Thyroid gland (tissue), 4 donors: Measurements from ENCODE around the gene HDAC7.

ENCODE experiments used
- POLR2A ChIP-seq, 2 donors: fragments of 450-650 bp; IDR thresholded peaks; one replicate each; pipeline ENCODE4 v1.6.1; 2017; ENCODE audit warnings: antibody characterized with exemption in 2 of 2, mild to moderate bottlenecking in 2 of 2, moderate library complexity in 1 of 2
- TF ChIP-seq, protein P1 (sequence below), 6 experiments: fragments of 200-600 bp in 3 of 6; fragments of 450-650 bp in 3 of 6; sonication (generic) in 3 of 6; IDR thresholded peaks; one replicate each; pipeline ENCODE4 v1.5.1; 2016 to 2019; ENCODE audit warnings: antibody characterized with exemption in 6 of 6, mild to moderate bottlenecking in 2 of 6, inconsistent platforms in 1 of 6, moderate library complexity in 1 of 6

DNA sequence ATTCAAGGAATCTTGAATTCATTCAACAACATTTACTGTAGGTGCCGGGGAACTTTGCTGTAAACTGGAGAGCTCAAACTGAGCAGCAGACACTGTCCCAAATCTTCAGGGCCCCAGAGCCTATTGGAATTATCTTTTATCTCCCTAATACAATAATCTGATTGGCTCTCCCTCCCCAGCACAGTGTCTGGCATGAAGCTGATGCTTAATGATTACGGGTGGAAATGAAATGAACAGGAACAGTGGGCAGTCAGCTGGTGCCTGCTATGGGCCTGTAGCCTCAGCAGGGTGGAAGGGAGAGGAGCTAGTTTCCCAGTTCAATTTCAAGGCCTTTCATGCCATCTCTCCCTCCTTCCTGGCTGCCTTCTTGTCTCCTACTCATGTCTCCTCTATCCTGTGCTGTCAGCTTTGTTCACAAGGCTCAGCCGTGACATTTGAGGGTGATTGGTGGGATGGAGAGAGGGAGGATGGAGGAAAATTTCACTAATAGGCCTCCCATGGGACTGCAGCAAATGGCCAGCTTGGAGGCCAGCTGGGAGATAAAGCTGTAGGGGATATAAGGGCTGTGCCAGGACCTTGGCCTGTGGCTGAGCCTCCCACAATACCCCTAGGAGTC, 56.7 kb downstream of the HDAC7 start:
- TF ChIP-seq, protein P1, sequence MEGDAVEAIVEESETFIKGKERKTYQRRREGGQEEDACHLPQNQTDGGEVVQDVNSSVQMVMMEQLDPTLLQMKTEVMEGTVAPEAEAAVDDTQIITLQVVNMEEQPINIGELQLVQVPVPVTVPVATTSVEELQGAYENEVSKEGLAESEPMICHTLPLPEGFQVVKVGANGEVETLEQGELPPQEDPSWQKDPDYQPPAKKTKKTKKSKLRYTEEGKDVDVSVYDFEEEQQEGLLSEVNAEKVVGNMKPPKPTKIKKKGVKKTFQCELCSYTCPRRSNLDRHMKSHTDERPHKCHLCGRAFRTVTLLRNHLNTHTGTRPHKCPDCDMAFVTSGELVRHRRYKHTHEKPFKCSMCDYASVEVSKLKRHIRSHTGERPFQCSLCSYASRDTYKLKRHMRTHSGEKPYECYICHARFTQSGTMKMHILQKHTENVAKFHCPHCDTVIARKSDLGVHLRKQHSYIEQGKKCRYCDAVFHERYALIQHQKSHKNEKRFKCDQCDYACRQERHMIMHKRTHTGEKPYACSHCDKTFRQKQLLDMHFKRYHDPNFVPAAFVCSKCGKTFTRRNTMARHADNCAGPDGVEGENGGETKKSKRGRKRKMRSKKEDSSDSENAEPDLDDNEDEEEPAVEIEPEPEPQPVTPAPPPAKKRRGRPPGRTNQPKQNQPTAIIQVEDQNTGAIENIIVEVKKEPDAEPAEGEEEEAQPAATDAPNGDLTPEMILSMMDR (IDR thresholded peaks at IDR 0.05), result no peak
- no peak for TF ChIP-seq POLR2A (IDR thresholded peaks at IDR 0.05)
